Measurements from ENCODE around the gene NAB1.

Gene NAB1

GRCh38 chr2:190679391-190679790 is 30.5 kb downstream of the NAB1 start:
- in situ Hi-C loops (cut with HindIII; ENCODE audit: low sequenced_read_pairs) = no loop called here
- TF ChIP-seq, protein P1, sequence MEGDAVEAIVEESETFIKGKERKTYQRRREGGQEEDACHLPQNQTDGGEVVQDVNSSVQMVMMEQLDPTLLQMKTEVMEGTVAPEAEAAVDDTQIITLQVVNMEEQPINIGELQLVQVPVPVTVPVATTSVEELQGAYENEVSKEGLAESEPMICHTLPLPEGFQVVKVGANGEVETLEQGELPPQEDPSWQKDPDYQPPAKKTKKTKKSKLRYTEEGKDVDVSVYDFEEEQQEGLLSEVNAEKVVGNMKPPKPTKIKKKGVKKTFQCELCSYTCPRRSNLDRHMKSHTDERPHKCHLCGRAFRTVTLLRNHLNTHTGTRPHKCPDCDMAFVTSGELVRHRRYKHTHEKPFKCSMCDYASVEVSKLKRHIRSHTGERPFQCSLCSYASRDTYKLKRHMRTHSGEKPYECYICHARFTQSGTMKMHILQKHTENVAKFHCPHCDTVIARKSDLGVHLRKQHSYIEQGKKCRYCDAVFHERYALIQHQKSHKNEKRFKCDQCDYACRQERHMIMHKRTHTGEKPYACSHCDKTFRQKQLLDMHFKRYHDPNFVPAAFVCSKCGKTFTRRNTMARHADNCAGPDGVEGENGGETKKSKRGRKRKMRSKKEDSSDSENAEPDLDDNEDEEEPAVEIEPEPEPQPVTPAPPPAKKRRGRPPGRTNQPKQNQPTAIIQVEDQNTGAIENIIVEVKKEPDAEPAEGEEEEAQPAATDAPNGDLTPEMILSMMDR (IDR thresholded peaks at IDR 0.05; ENCODE audit: low read depth, low read length, missing control alignments) = no peak
- no peak overlapping the region for H3K4me3 ChIP-seq (ENCODE audit: low read depth, low read length)
- no peak for DNase-seq (ENCODE audit: low read depth)

- in situ Hi-C loops (cut with HindIII; ENCODE audit: low sequenced_read_pairs) = no loop called here
- no peak for DNase-seq (ENCODE audit: low read depth)
- H3K4me3 ChIP-seq (ENCODE audit: low read depth, low read length) = no peak overlapping the region
- TF ChIP-seq, protein P1 (IDR thresholded peaks at IDR 0.05; ENCODE audit: low read depth, low read length, missing control alignments) = peak; percentile 27
Observed at GRCh38 chr2:190679813-190680591, 31.1 kb downstream of the NAB1 start.

- no peak overlapping the region for H3K4me3 ChIP-seq (ENCODE audit: low read depth, low read length)
- no peak for DNase-seq (ENCODE audit: low read depth)
- TF ChIP-seq, protein P1 (IDR thresholded peaks at IDR 0.05; ENCODE audit: low read depth, low read length, missing control alignments) = no peak
- in situ Hi-C loops (cut with HindIII; ENCODE audit: low sequenced_read_pairs) = no loop called here
Observed at GRCh38 chr2:190682168-190682567, 33.3 kb downstream of the NAB1 start.

- no peak overlapping the region for H3K4me3 ChIP-seq (ENCODE audit: low read depth, low read length)
- TF ChIP-seq, protein P1 (IDR thresholded peaks at IDR 0.05; ENCODE audit: low read depth, low read length, missing control alignments) = no peak
- in situ Hi-C loops (cut with HindIII; ENCODE audit: low sequenced_read_pairs) = no loop called here
- DNase-seq (ENCODE audit: low read depth) = no peak
Observed at GRCh38 chr2:190683802-190684201, 34.9 kb downstream of the NAB1 start.

- no peak for DNase-seq (ENCODE audit: low read depth)
- in situ Hi-C loops (cut with HindIII; ENCODE audit: low sequenced_read_pairs) = no loop called here
- H3K4me3 ChIP-seq (ENCODE audit: low read depth, low read length) = no peak overlapping the region
- TF ChIP-seq, protein P1 (IDR thresholded peaks at IDR 0.05; ENCODE audit: low read depth, low read length, missing control alignments) = no peak
Observed at GRCh38 chr2:190684931-190685330, 36.0 kb downstream of the NAB1 start.

GRCh38 chr2:190685333-190685732 is 36.5 kb downstream of the NAB1 start:
- TF ChIP-seq, protein P1 (IDR thresholded peaks at IDR 0.05; ENCODE audit: low read depth, low read length, missing control alignments) = no peak
- in situ Hi-C loops (cut with HindIII; ENCODE audit: low sequenced_read_pairs) = no loop called here
- DNase-seq (ENCODE audit: low read depth) = no peak
- no peak overlapping the region for H3K4me3 ChIP-seq (ENCODE audit: low read depth, low read length)
